ENCODE results near the gene NT5DC4.

NT5DC4 gene

GRCh38 chr2:112765251-112765650 is 44.4 kb downstream of the NT5DC4 start:
- Histone ChIP-seq H3K27me3 (ENCODE audit: control insufficient read depth in 1 of 2, insufficient read depth in 2 of 2, low read length in 2 of 2) (no peaks in the 10 kb centered on the region), H3K27ac (ENCODE audit: low read depth, low read length) (no peak overlapping the region), H3K9me3 (ENCODE audit: control insufficient read depth in 1 of 2, low read length in 2 of 2) (no peaks in the 10 kb centered on the region), H3K9ac (ENCODE audit: low read depth in 1 of 2, low read length in 2 of 2) (peak overlapping the region; percentile 35 to 57), H3K36me3 (ENCODE audit: control insufficient read depth in 1 of 2, insufficient read depth in 2 of 2, low read length in 2 of 2) (no peaks in the 10 kb centered on the region), H3K4me3 (ENCODE audit: low read depth in 1 of 2, low read length in 2 of 2) (peak overlapping the region; percentile 80 to 84), H3K4me1 (ENCODE audit: control insufficient read depth in 1 of 2, insufficient read depth in 2 of 2, low read length in 2 of 2) (peaks cover 14 to 17% of the 10 kb centered on the region in 2 donors)

- Histone ChIP-seq H3K4me1 (ENCODE audit: control insufficient read depth in 1 of 2, insufficient read depth in 2 of 2, low read length in 2 of 2) (peaks cover 14 to 17% of the 10 kb centered on the region in 2 donors), H3K27me3 (ENCODE audit: control insufficient read depth in 1 of 2, insufficient read depth in 2 of 2, low read length in 2 of 2) (no peaks in the 10 kb centered on the region), H3K9ac (ENCODE audit: low read depth in 1 of 2, low read length in 2 of 2) (no peak overlapping the region), H3K27ac (ENCODE audit: low read depth, low read length) (no peak overlapping the region), H3K9me3 (ENCODE audit: control insufficient read depth in 1 of 2, low read length in 2 of 2) (no peaks in the 10 kb centered on the region), H3K36me3 (ENCODE audit: control insufficient read depth in 1 of 2, insufficient read depth in 2 of 2, low read length in 2 of 2) (no peaks in the 10 kb centered on the region), H3K4me3 (ENCODE audit: low read depth in 1 of 2, low read length in 2 of 2) (peak overlapping the region; percentile 13 to 50)
Measured at GRCh38 chr2:112767693-112768330, 47.0 kb downstream of the NT5DC4 start.

- Histone ChIP-seq H3K36me3 (ENCODE audit: control insufficient read depth in 1 of 2, insufficient read depth in 2 of 2, low read length in 2 of 2) (no peaks in the 10 kb centered on the region), H3K27ac (ENCODE audit: low read depth, low read length) (no peak overlapping the region), H3K9me3 (ENCODE audit: control insufficient read depth in 1 of 2, low read length in 2 of 2) (no peaks in the 10 kb centered on the region), H3K27me3 (ENCODE audit: control insufficient read depth in 1 of 2, insufficient read depth in 2 of 2, low read length in 2 of 2) (no peaks in the 10 kb centered on the region), H3K4me1 (ENCODE audit: control insufficient read depth in 1 of 2, insufficient read depth in 2 of 2, low read length in 2 of 2) (peaks cover 12 to 17% of the 10 kb centered on the region in 2 donors), H3K4me3 (ENCODE audit: low read depth in 1 of 2, low read length in 2 of 2) (peak overlapping the region in 1 of 2 donors; percentile 50), H3K9ac (ENCODE audit: low read depth in 1 of 2, low read length in 2 of 2) (no peak overlapping the region)
Measured at GRCh38 chr2:112768432-112768831, 47.6 kb downstream of the NT5DC4 start.

- no peak overlapping the region for H3K9ac ChIP-seq (ENCODE audit: low read depth in 1 of 2, low read length in 2 of 2)
- H3K27ac ChIP-seq (ENCODE audit: low read depth, low read length): no peak overlapping the region
- peaks cover 0 to 4% of the 10 kb centered on the region in 2 donors for H3K27me3 ChIP-seq (ENCODE audit: control insufficient read depth in 1 of 2, insufficient read depth in 2 of 2, low read length in 2 of 2)
- H3K4me1 ChIP-seq (ENCODE audit: control insufficient read depth in 1 of 2, insufficient read depth in 2 of 2, low read length in 2 of 2): peaks cover 0 to 3% of the 10 kb centered on the region in 2 donors
- no peaks in the 10 kb centered on the region for H3K36me3 ChIP-seq (ENCODE audit: control insufficient read depth in 1 of 2, insufficient read depth in 2 of 2, low read length in 2 of 2)
- H3K9me3 ChIP-seq (ENCODE audit: control insufficient read depth in 1 of 2, low read length in 2 of 2): no peaks in the 10 kb centered on the region
- no peak overlapping the region for H3K4me3 ChIP-seq (ENCODE audit: low read depth in 1 of 2, low read length in 2 of 2)
Measured at GRCh38 chr2:112772322-112772721, 51.5 kb downstream of the NT5DC4 start.

GRCh38 chr2:112772911-112773475 is 52.2 kb downstream of the NT5DC4 start:
- no peak overlapping the region for H3K27ac ChIP-seq (ENCODE audit: low read depth, low read length)
- no peaks in the 10 kb centered on the region for H3K9me3 ChIP-seq (ENCODE audit: control insufficient read depth in 1 of 2, low read length in 2 of 2)
- no peak overlapping the region for H3K9ac ChIP-seq (ENCODE audit: low read depth in 1 of 2, low read length in 2 of 2)
- H3K4me1 ChIP-seq (ENCODE audit: control insufficient read depth in 1 of 2, insufficient read depth in 2 of 2, low read length in 2 of 2): no peaks in the 10 kb centered on the region
- H3K27me3 ChIP-seq (ENCODE audit: control insufficient read depth in 1 of 2, insufficient read depth in 2 of 2, low read length in 2 of 2): peaks cover 0 to 8% of the 10 kb centered on the region in 2 donors
- no peak overlapping the region for H3K4me3 ChIP-seq (ENCODE audit: low read depth in 1 of 2, low read length in 2 of 2)
- H3K36me3 ChIP-seq (ENCODE audit: control insufficient read depth in 1 of 2, insufficient read depth in 2 of 2, low read length in 2 of 2): no peaks in the 10 kb centered on the region

- Histone ChIP-seq H3K36me3 (ENCODE audit: control insufficient read depth in 1 of 2, insufficient read depth in 2 of 2, low read length in 2 of 2) (no peaks in the 10 kb centered on the region), H3K9ac (ENCODE audit: low read depth in 1 of 2, low read length in 2 of 2) (no peak overlapping the region), H3K27me3 (ENCODE audit: control insufficient read depth in 1 of 2, insufficient read depth in 2 of 2, low read length in 2 of 2) (peaks cover 0 to 8% of the 10 kb centered on the region in 2 donors), H3K4me1 (ENCODE audit: control insufficient read depth in 1 of 2, insufficient read depth in 2 of 2, low read length in 2 of 2) (no peaks in the 10 kb centered on the region), H3K9me3 (ENCODE audit: control insufficient read depth in 1 of 2, low read length in 2 of 2) (no peaks in the 10 kb centered on the region), H3K27ac (ENCODE audit: low read depth, low read length) (no peak overlapping the region), H3K4me3 (ENCODE audit: low read depth in 1 of 2, low read length in 2 of 2) (no peak overlapping the region)
Measured at GRCh38 chr2:112773556-112773955, 52.7 kb downstream of the NT5DC4 start.

- no peak overlapping the region for H3K27ac ChIP-seq (ENCODE audit: low read depth, low read length)
- H3K4me3 ChIP-seq (ENCODE audit: low read depth in 1 of 2, low read length in 2 of 2): no peak overlapping the region
- H3K36me3 ChIP-seq (ENCODE audit: control insufficient read depth in 1 of 2, insufficient read depth in 2 of 2, low read length in 2 of 2): no peaks in the 10 kb centered on the region
- H3K9me3 ChIP-seq (ENCODE audit: control insufficient read depth in 1 of 2, low read length in 2 of 2): no peaks in the 10 kb centered on the region
- no peaks in the 10 kb centered on the region for H3K4me1 ChIP-seq (ENCODE audit: control insufficient read depth in 1 of 2, insufficient read depth in 2 of 2, low read length in 2 of 2)
- H3K27me3 ChIP-seq (ENCODE audit: control insufficient read depth in 1 of 2, insufficient read depth in 2 of 2, low read length in 2 of 2): peaks cover 0 to 8% of the 10 kb centered on the region in 2 donors
- no peak overlapping the region for H3K9ac ChIP-seq (ENCODE audit: low read depth in 1 of 2, low read length in 2 of 2)
Measured at GRCh38 chr2:112774536-112775285, 53.9 kb downstream of the NT5DC4 start.

- Histone ChIP-seq H3K9me3 (ENCODE audit: control insufficient read depth in 1 of 2, low read length in 2 of 2) (no peaks in the 10 kb centered on the region), H3K27me3 (ENCODE audit: control insufficient read depth in 1 of 2, insufficient read depth in 2 of 2, low read length in 2 of 2) (peaks cover 0 to 8% of the 10 kb centered on the region in 2 donors), H3K4me1 (ENCODE audit: control insufficient read depth in 1 of 2, insufficient read depth in 2 of 2, low read length in 2 of 2) (no peaks in the 10 kb centered on the region), H3K36me3 (ENCODE audit: control insufficient read depth in 1 of 2, insufficient read depth in 2 of 2, low read length in 2 of 2) (no peaks in the 10 kb centered on the region), H3K27ac (ENCODE audit: low read depth, low read length) (no peak overlapping the region), H3K4me3 (ENCODE audit: low read depth in 1 of 2, low read length in 2 of 2) (no peak overlapping the region), H3K9ac (ENCODE audit: low read depth in 1 of 2, low read length in 2 of 2) (no peak overlapping the region)
Measured at GRCh38 chr2:112776113-112776512, 55.3 kb downstream of the NT5DC4 start.

GRCh38 chr2:112777036-112777435 is 56.2 kb downstream of the NT5DC4 start:
- H3K27me3 ChIP-seq (ENCODE audit: control insufficient read depth in 1 of 2, insufficient read depth in 2 of 2, low read length in 2 of 2): peaks cover 0 to 8% of the 10 kb centered on the region in 2 donors
- no peaks in the 10 kb centered on the region for H3K36me3 ChIP-seq (ENCODE audit: control insufficient read depth in 1 of 2, insufficient read depth in 2 of 2, low read length in 2 of 2)
- H3K27ac ChIP-seq (ENCODE audit: low read depth, low read length): no peak overlapping the region
- H3K4me1 ChIP-seq (ENCODE audit: control insufficient read depth in 1 of 2, insufficient read depth in 2 of 2, low read length in 2 of 2): no peaks in the 10 kb centered on the region
- no peak overlapping the region for H3K4me3 ChIP-seq (ENCODE audit: low read depth in 1 of 2, low read length in 2 of 2)
- H3K9me3 ChIP-seq (ENCODE audit: control insufficient read depth in 1 of 2, low read length in 2 of 2): no peaks in the 10 kb centered on the region
- H3K9ac ChIP-seq (ENCODE audit: low read depth in 1 of 2, low read length in 2 of 2): no peak overlapping the region

GRCh38 chr2:112779598-112779997 is 58.8 kb downstream of the NT5DC4 start:
- Histone ChIP-seq H3K36me3 (ENCODE audit: control insufficient read depth in 1 of 2, insufficient read depth in 2 of 2, low read length in 2 of 2) (no peaks in the 10 kb centered on the region), H3K27ac (ENCODE audit: low read depth, low read length) (no peak overlapping the region), H3K4me3 (ENCODE audit: low read depth in 1 of 2, low read length in 2 of 2) (no peak overlapping the region), H3K9ac (ENCODE audit: low read depth in 1 of 2, low read length in 2 of 2) (no peak overlapping the region), H3K9me3 (ENCODE audit: control insufficient read depth in 1 of 2, low read length in 2 of 2) (no peaks in the 10 kb centered on the region), H3K4me1 (ENCODE audit: control insufficient read depth in 1 of 2, insufficient read depth in 2 of 2, low read length in 2 of 2) (no peaks in the 10 kb centered on the region), H3K27me3 (ENCODE audit: control insufficient read depth in 1 of 2, insufficient read depth in 2 of 2, low read length in 2 of 2) (peaks cover 0 to 8% of the 10 kb centered on the region in 2 donors)
